H1 (cell line): Measurements from ENCODE around the gene OBSCN. TPM values are rescaled to one million over a fixed set of nuclear protein-coding genes. Genes with fewer than 3 reads are reported as not detected.

Source experiments
- CTCF ChIA-PET: fragments of 300-600 bp; sonication (Branson Sonifier 250); formaldehyde crosslinking; loops from one replicate; lab custom pipeline; 2021; ENCODE audit not compliant: partially characterized antibody; lab: Charles Lee
- POLR2A ChIA-PET: fragments of 300-600 bp; sonication (Branson Sonifier 250); formaldehyde crosslinking; loops from one replicate; lab custom pipeline; 2021; ENCODE audit warnings: inconsistent platforms; ENCODE audit not compliant: partially characterized antibody; lab: Charles Lee
- DNase-seq, 2 experiments: peaks; one replicate each; pipeline versions ENCODE4 v3.0.0 to v3.0.0-alpha.2; 2010 to 2022; ENCODE audit warnings: low spot score in 2 of 2, low read depth in 1 of 2, mixed read lengths in 1 of 2
- FAIRE-seq: peaks from 2 replicates; lab custom pipeline; 2011; peaks lifted over from hg19 to GRCh38; lab: Jason Lieb, UNC
- H2AFZ ChIP-seq: 2 replicates; pipeline ENCODE4 v1.8.1; 2012; ENCODE audit warnings: low read length, inconsistent platforms
- H2AK5ac ChIP-seq: 2 replicates; pipeline ENCODE4 v1.6.1; 2013; ENCODE audit warnings: low read depth, low read length
- H2BK120ac ChIP-seq: replicated peaks from 2 replicates; pipeline ENCODE3; 2013; ENCODE audit warnings: low read depth, low read length, inconsistent platforms
- H2BK12ac ChIP-seq: 2 replicates; pipeline ENCODE4 v1.6.1; 2013; ENCODE audit warnings: low read depth, low read length
- H2BK15ac ChIP-seq: 2 replicates; pipeline ENCODE4 v1.6.1; 2013; ENCODE audit warnings: low read length
- H2BK20ac ChIP-seq: 2 replicates; pipeline ENCODE4 v1.6.1; 2013; ENCODE audit warnings: low read length
- H2BK5ac ChIP-seq: 2 replicates; pipeline ENCODE4 v1.6.1; 2013; ENCODE audit warnings: low read depth, low read length
- H3K14ac ChIP-seq: 2 replicates; pipeline ENCODE4 v1.6.1; 2013; ENCODE audit warnings: inconsistent platforms; ENCODE audit not compliant: insufficient read length
- H3K18ac ChIP-seq: 2 replicates; pipeline ENCODE4 v1.6.1; 2013; ENCODE audit warnings: low read length; ENCODE audit errors: extremely low read depth
- H3K23ac ChIP-seq: 2 replicates; pipeline ENCODE4 v1.6.1; 2013; ENCODE audit warnings: inconsistent platforms; ENCODE audit not compliant: insufficient read length
- H3K23me2 ChIP-seq: 2 replicates; pipeline ENCODE4 v1.6.1; 2013; ENCODE audit warnings: low read depth, low read length
- H3K27ac ChIP-seq: 2 replicates; pipeline ENCODE4 v1.6.1; 2011; ENCODE audit warnings: low read depth, low read length, inconsistent platforms
- H3K27me3 ChIP-seq, 4 experiments: replicated peaks in 1 of 4; 1 replicate in 1 of 4; 2 replicates in 3 of 4; pipeline versions ENCODE4 v1.6.1 to v1.8.1; 2011 to 2013; ENCODE audit warnings: low read length in 3 of 4, mild to moderate bottlenecking in 3 of 4, inconsistent platforms in 2 of 4, mixed read lengths in 2 of 4, moderate library complexity in 1 of 4; ENCODE audit not compliant: control insufficient read depth in 3 of 4, insufficient read depth in 3 of 4; ENCODE audit errors: extremely low read depth in 1 of 4
- H3K36me3 ChIP-seq, 4 experiments: 2 replicates each; pipeline versions ENCODE4 v1.6.1 to v1.8.1; 2011 to 2013; ENCODE audit warnings: mild to moderate bottlenecking in 4 of 4, low read length in 3 of 4, moderate library complexity in 2 of 4, control low read depth in 1 of 4, inconsistent platforms in 1 of 4; ENCODE audit not compliant: insufficient read depth in 4 of 4, control insufficient read depth in 2 of 4
- H3K4ac ChIP-seq: replicated peaks from 2 replicates; pipeline ENCODE3; 2013; ENCODE audit warnings: low read length, low read depth, mixed read lengths, inconsistent platforms; ENCODE audit not compliant: insufficient read length
- H3K4me1 ChIP-seq, 4 experiments: replicated peaks in 1 of 4; 1 replicate in 1 of 4; 2 replicates in 3 of 4; pipeline versions ENCODE4 v1.6.1 to v1.8.1; 2011 to 2013; ENCODE audit warnings: low read length in 3 of 4, inconsistent platforms in 2 of 4, mixed read lengths in 1 of 4; ENCODE audit not compliant: insufficient read depth in 4 of 4, control insufficient read depth in 3 of 4
- H3K4me2 ChIP-seq, 2 experiments: 2 replicates each; pipeline versions ENCODE4 v1.6.1 to v1.8.1; 2011 to 2013; ENCODE audit warnings: low read depth in 2 of 2, low read length in 2 of 2, control low read depth in 1 of 2, inconsistent platforms in 1 of 2, mild to moderate bottlenecking in 1 of 2; ENCODE audit not compliant: insufficient read depth in 1 of 2
- H3K4me3 ChIP-seq, 4 experiments: fragments of 200-600, 300-600 bp in 1 of 4; sonication (generic), shearing (Covaris generic), sonication (Bioruptor Twin) in 1 of 4; 2 replicates each; pipeline versions ENCODE4 v1.5.1 to v1.8.1; 2011 to 2016; ENCODE audit warnings: low read length in 4 of 4, low read depth in 3 of 4, control low read depth in 2 of 4, inconsistent platforms in 2 of 4, mild to moderate bottlenecking in 2 of 4, mixed read lengths in 1 of 4, moderate library complexity in 1 of 4; ENCODE audit not compliant: insufficient read depth in 2 of 4; ENCODE audit errors: extremely low read depth in 1 of 4
- H3K56ac ChIP-seq: replicated peaks from 2 replicates; pipeline ENCODE3; 2013; ENCODE audit warnings: low read depth, mild to moderate bottlenecking, mixed read lengths, low read length, inconsistent platforms; ENCODE audit not compliant: insufficient read length
- H3K79me1 ChIP-seq: 2 replicates; pipeline ENCODE4 v1.6.1; 2013; ENCODE audit warnings: low read depth, low read length, control low read depth
- H3K79me2 ChIP-seq, 2 experiments: 2 replicates each; pipeline versions ENCODE4 v1.6.1 to v1.8.1; 2012 to 2013; ENCODE audit warnings: low read length in 2 of 2, mild to moderate bottlenecking in 2 of 2, inconsistent platforms in 1 of 2; ENCODE audit not compliant: insufficient read depth in 2 of 2, control insufficient read depth in 1 of 2
- H3K9ac ChIP-seq, 4 experiments: replicated peaks in 1 of 4; 1 replicate in 1 of 4; 2 replicates in 3 of 4; pipeline versions ENCODE4 v1.6.1 to v1.8.1; 2011 to 2013; ENCODE audit warnings: low read depth in 3 of 4, low read length in 3 of 4, control low read depth in 2 of 4, mild to moderate bottlenecking in 2 of 4, moderate library complexity in 2 of 4, inconsistent platforms in 1 of 4; ENCODE audit errors: extremely low read depth in 1 of 4
- H3K9me3 ChIP-seq, 2 experiments: 2 replicates each; pipeline versions ENCODE4 v1.6.1 to v1.8.1; 2012 to 2013; ENCODE audit warnings: mild to moderate bottlenecking in 2 of 2, moderate library complexity in 2 of 2, control low read depth in 1 of 2, inconsistent platforms in 1 of 2, low read depth in 1 of 2, low read length in 1 of 2, mixed read lengths in 1 of 2; ENCODE audit not compliant: insufficient read depth in 2 of 2
- H4K20me1 ChIP-seq, 2 experiments: replicated peaks in 1 of 2; 2 replicates each; pipeline versions ENCODE3 to v1.8.1; 2011 to 2013; ENCODE audit warnings: inconsistent platforms in 2 of 2, low read length in 2 of 2, mild to moderate bottlenecking in 1 of 2; ENCODE audit not compliant: insufficient read depth in 2 of 2, control insufficient read depth in 1 of 2
- H4K5ac ChIP-seq: 2 replicates; pipeline ENCODE4 v1.6.1; 2013; ENCODE audit warnings: low read length, low read depth, mixed read lengths, inconsistent platforms; ENCODE audit not compliant: insufficient read length
- H4K8ac ChIP-seq: 2 replicates; pipeline ENCODE4 v1.8.0; 2013; ENCODE audit warnings: mild to moderate bottlenecking, moderate library complexity, low read length, inconsistent platforms; ENCODE audit not compliant: insufficient read depth; ENCODE audit errors: extremely low read depth
- H4K91ac ChIP-seq: replicated peaks from 2 replicates; pipeline ENCODE3; 2013; ENCODE audit warnings: low read length, mixed read lengths, inconsistent platforms; ENCODE audit not compliant: insufficient read length
- SP1 ChIP-seq: IDR thresholded peaks from 2 replicates; pipeline ENCODE4 v1.6.1; 2011; ENCODE audit warnings: low read depth, low read length
- WGBS, 2 experiments: shearing (Covaris generic) in 1 of 2; methylation state at CpG; one replicate each; pipeline versions ENCODE4 v1.1.6 to v1.1.7; 2013 to 2015; ENCODE audit warnings: low lambda C conversion rate in 2 of 2, mixed read lengths in 2 of 2, inconsistent platforms in 1 of 2, low coverage in 1 of 2, missing lambda C conversion rate in 1 of 2; ENCODE audit not compliant: insufficient replicate concordance in 2 of 2, insufficient coverage in 1 of 2, insufficient read length in 1 of 2; ENCODE audit errors: extremely low coverage in 1 of 2, missing lambda C conversion rate in 1 of 2; 5-methylcytosine and 5-hydroxymethylcytosine counted together
- polyA plus RNA-seq, 7 experiments: library from polyadenylated mRNA; depleted of rRNA in 3 of 7; stranded (reverse) in 5 of 7; unstranded in 2 of 7; fragments of >200 nt in 5 of 7; fragments of 200-250 nt in 2 of 7; gene quantifications; 1 replicate in 5 of 7; 2 replicates in 1 of 7; 4 replicates in 1 of 7; pipeline versions ENCODE4 v1.2.1 to v1.2.3, GENCODE V29; 2011 to 2013; ENCODE audit warnings: missing spikeins in 2 of 7, mixed read lengths in 2 of 7
- total RNA-seq: library from RNA; stranded (reverse); fragmentation: NEBNext Ultra II Directional; extraction: Animal tissue kit (Norgen Biotek cat#: 25700); gene quantifications from 2 replicates; pipeline ENCODE4 v1.2.1, GENCODE V29; 2021
- TF ChIP-seq, protein P1 (sequence below): IDR thresholded peaks from 2 replicates; pipeline ENCODE4 v1.6.1; 2012; ENCODE audit warnings: inconsistent platforms

Gene OBSCN
- total and polyA plus RNA-seq, 2 of the 8 experiments (the other 6 are each of a cell fraction or from before 2014, with no cell fraction given): 7.5 to 28.4 TPM

DNA sequence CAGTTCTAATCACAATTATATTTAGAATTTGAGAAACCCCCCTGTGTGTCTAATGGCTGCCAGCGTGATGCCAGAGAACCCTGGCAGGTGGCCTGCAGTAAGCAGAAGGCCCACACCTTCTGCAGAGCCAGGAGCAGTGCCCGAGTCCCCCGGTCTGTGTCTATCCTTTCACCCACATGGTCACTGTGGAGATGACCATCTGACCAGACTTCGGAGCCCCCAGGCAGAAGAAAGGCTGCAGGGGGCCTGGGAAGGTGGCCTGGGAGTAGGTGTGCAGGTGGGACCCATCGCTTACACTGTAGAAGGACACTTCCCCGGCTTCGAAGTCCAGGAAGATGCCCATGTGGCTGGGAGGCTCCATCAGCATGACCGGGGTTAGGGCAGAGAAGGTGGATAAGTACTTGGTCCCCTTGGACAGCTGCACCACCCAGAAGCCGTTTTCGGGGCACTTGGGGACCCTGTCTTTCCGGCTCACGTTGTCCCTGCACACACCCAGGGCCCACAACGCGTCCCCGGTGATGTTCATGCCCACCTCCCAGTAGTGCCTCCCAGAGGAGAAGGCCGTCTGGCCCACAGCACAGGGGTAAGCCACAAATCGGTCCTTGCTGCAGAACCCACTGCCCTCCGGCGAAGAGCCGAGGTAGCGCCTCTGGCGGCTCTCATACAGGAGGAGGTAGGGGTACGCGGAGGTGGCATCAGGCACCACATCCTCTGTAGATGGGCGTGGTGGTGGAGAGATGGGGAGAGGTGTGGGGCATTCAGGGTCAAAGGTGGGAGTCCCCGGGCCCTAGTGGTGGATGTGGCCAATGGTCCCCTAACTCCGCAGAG is 200.4 kb downstream of the OBSCN start:
- no peak overlapping the region for H2AFZ ChIP-seq
- peaks cover 0 to 3% (median 0%) of the 10 kb centered on the region in 4 experiments; a peak in 1 of 8 replicates for H3K36me3 ChIP-seq
- ChIA-PET CTCF (no interaction called here), POLR2A (no interaction called here)
- H2BK120ac ChIP-seq: no peak overlapping the region
- H4K5ac ChIP-seq: no peak overlapping the region
- H3K9ac ChIP-seq: no peak overlapping the region
- H3K27ac ChIP-seq: no peak overlapping the region
- H3K79me1 ChIP-seq: peaks cover 12% of the 10 kb centered on the region
- H2AK5ac ChIP-seq: no peak overlapping the region
- no peak overlapping the region for H3K56ac ChIP-seq
- peaks cover 8 to 29% of the 10 kb centered on the region in 2 experiments; a peak in 3 of 4 replicates for H3K79me2 ChIP-seq
- H4K8ac ChIP-seq: peak overlapping the region; percentile 10; the same call in 1 of the 2 replicates
- no peak overlapping the region for H3K14ac ChIP-seq
- H3K23ac ChIP-seq: no peak overlapping the region
- H3K9me3 ChIP-seq: no peaks in the 10 kb centered on the region
- H3K27me3 ChIP-seq: peaks cover 0 to 2% (median 0%) of the 10 kb centered on the region in 4 experiments; a peak in 1 of 7 replicates
- no peak overlapping the region for H2BK15ac ChIP-seq
- peak overlapping the region; percentile 60; the same call in 1 of the 2 replicates for H2BK12ac ChIP-seq
- H3K4me2 ChIP-seq: peak overlapping the region; percentile 84 to 99
- no peak for FAIRE-seq
- WGBS, 2 experiments: 87% methylated on average over 26 of the region's 27 CpGs; no CpG with 5 or more reads in 1 of the 2 experiments
- no peak overlapping the region for H3K18ac ChIP-seq
- no peak overlapping the region for H4K91ac ChIP-seq
- peak overlapping the region in 3 of 4 experiments; percentile 41 to 70 (median 69); a peak in 4 of 8 replicates for H3K4me3 ChIP-seq
- 0 out of 2 replicates have a peak overlapping the region, but pooled peaks have one; percentile 21 for H2BK20ac ChIP-seq
- no peak for DNase-seq
- TF ChIP-seq, protein P1, sequence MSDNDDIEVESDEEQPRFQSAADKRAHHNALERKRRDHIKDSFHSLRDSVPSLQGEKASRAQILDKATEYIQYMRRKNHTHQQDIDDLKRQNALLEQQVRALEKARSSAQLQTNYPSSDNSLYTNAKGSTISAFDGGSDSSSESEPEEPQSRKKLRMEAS: peak; percentile 9; the same call in 1 of the 2 replicates
- TF ChIP-seq SP1: no peak
- no peak overlapping the region for H3K4ac ChIP-seq
- H4K20me1 ChIP-seq: peaks cover 17 to 30% of the 10 kb centered on the region in 2 experiments
- H3K23me2 ChIP-seq: peaks cover 18% of the 10 kb centered on the region; the same call in 1 of the 2 replicates
- no peak overlapping the region for H2BK5ac ChIP-seq
- H3K4me1 ChIP-seq: peaks cover 3 to 11% (median 8%) of the 10 kb centered on the region in 4 experiments
